Measurements from ENCODE around the gene RAB31. TPM values are rescaled to one million over a fixed set of nuclear protein-coding genes. Genes with fewer than 3 reads are reported as not detected.

RAB31 gene
- total RNA-seq, 1 experiment from 2014 or later = 9.5 TPM

- Mint-ChIP-seq H3K27me3 (ENCODE audit: insufficient read depth, unreplicated experiment) (no peaks in the 10 kb centered on the region), H3K4me3 (ENCODE audit: unreplicated experiment) (no peak overlapping the region), H3K9me3 (ENCODE audit: unreplicated experiment) (peaks cover 12% of the 10 kb centered on the region), H3K4me1 (ENCODE audit: low read depth, unreplicated experiment) (peaks cover 7% of the 10 kb centered on the region), H3K36me3 (ENCODE audit: insufficient read depth, unreplicated experiment) (no peaks in the 10 kb centered on the region), H3K27ac (ENCODE audit: unreplicated experiment) (no peak overlapping the region)
- H3K36me3 ChIP-seq (ENCODE audit: control insufficient read depth, insufficient read depth, low read length) = no peaks in the 10 kb centered on the region
- ChIA-PET CTCF (no interaction called here), POLR2A (no interaction called here)
- no TSS peak for BruUV-seq (replicated peaks)
- H3K27me3 ChIP-seq (replicated peaks; ENCODE audit: control insufficient read depth, insufficient read depth, low read length) = no peaks in the 10 kb centered on the region
- intact Hi-C loops (cut with micrococcal nuclease; ENCODE audit: unreplicated experiment) = no loop called here
- no peak for DNase-seq
- TF ChIP-seq CTCF (IDR thresholded peaks at IDR 0.05; ENCODE audit: insufficient read depth in 1 of 2, low read depth in 1 of 2, low read length in 1 of 2, severe bottlenecking in 1 of 2, unreplicated experiment in 1 of 2) = no peak
- no peaks in the 10 kb centered on the region for H3K9me3 ChIP-seq
- H3K4me3 ChIP-seq (ENCODE audit: low read depth, low read length) = no peak overlapping the region
- H3K4me1 ChIP-seq = peaks cover 14% of the 10 kb centered on the region
These were observed 55.9 kb downstream of the RAB31 start for GRCh38 chr18:9764011-9764481.

GRCh38 chr18:9765501-9765900 is 57.4 kb downstream of the RAB31 start:
- no peak for TF ChIP-seq CTCF (IDR thresholded peaks at IDR 0.05; ENCODE audit: insufficient read depth in 1 of 2, low read depth in 1 of 2, low read length in 1 of 2, severe bottlenecking in 1 of 2, unreplicated experiment in 1 of 2)
- Histone ChIP-seq H3K4me1 (peaks cover 14% of the 10 kb centered on the region), H3K36me3 (ENCODE audit: control insufficient read depth, insufficient read depth, low read length) (no peaks in the 10 kb centered on the region), H3K27me3 (replicated peaks; ENCODE audit: control insufficient read depth, insufficient read depth, low read length) (no peaks in the 10 kb centered on the region), H3K4me3 (ENCODE audit: low read depth, low read length) (no peak overlapping the region), H3K9me3 (no peaks in the 10 kb centered on the region)
- H3K9me3 Mint-ChIP-seq (ENCODE audit: unreplicated experiment) = peaks cover 12% of the 10 kb centered on the region
- CTCF ChIA-PET = no interaction called here
- peak overlapping the region; percentile 78 for H3K27ac Mint-ChIP-seq (ENCODE audit: unreplicated experiment)
- POLR2A ChIA-PET = no interaction called here
- peak; percentile 44 to 62 for DNase-seq
- intact Hi-C loops (cut with micrococcal nuclease; ENCODE audit: unreplicated experiment) = no loop called here
- H3K4me3 Mint-ChIP-seq (ENCODE audit: unreplicated experiment) = peak overlapping the region; percentile 22
- no peaks in the 10 kb centered on the region for H3K36me3 Mint-ChIP-seq (ENCODE audit: insufficient read depth, unreplicated experiment)
- no TSS peak for BruUV-seq (replicated peaks)
- no peaks in the 10 kb centered on the region for H3K27me3 Mint-ChIP-seq (ENCODE audit: insufficient read depth, unreplicated experiment)
- peaks cover 7% of the 10 kb centered on the region for H3K4me1 Mint-ChIP-seq (ENCODE audit: low read depth, unreplicated experiment)

GRCh38 chr18:9766076-9766481 is 58.0 kb downstream of the RAB31 start:
- no peak for TF ChIP-seq CTCF (IDR thresholded peaks at IDR 0.05; ENCODE audit: insufficient read depth in 1 of 2, low read depth in 1 of 2, low read length in 1 of 2, severe bottlenecking in 1 of 2, unreplicated experiment in 1 of 2)
- Mint-ChIP-seq H3K36me3 (ENCODE audit: insufficient read depth, unreplicated experiment) (no peaks in the 10 kb centered on the region), H3K27ac (ENCODE audit: unreplicated experiment) (peak overlapping the region; percentile 78), H3K4me1 (ENCODE audit: low read depth, unreplicated experiment) (peaks cover 7% of the 10 kb centered on the region), H3K27me3 (ENCODE audit: insufficient read depth, unreplicated experiment) (no peaks in the 10 kb centered on the region), H3K9me3 (ENCODE audit: unreplicated experiment) (peaks cover 12% of the 10 kb centered on the region), H3K4me3 (ENCODE audit: unreplicated experiment) (no peak overlapping the region)
- CTCF ChIA-PET = no interaction called here
- H3K9me3 ChIP-seq = no peaks in the 10 kb centered on the region
- intact Hi-C loops (cut with micrococcal nuclease; ENCODE audit: unreplicated experiment) = no loop called here
- no peaks in the 10 kb centered on the region for H3K27me3 ChIP-seq (replicated peaks; ENCODE audit: control insufficient read depth, insufficient read depth, low read length)
- H3K4me3 ChIP-seq (ENCODE audit: low read depth, low read length) = no peak overlapping the region
- POLR2A ChIA-PET = no interaction called here
- DNase-seq = no peak
- H3K4me1 ChIP-seq = peaks cover 14% of the 10 kb centered on the region
- no TSS peak for BruUV-seq (replicated peaks)
- H3K36me3 ChIP-seq (ENCODE audit: control insufficient read depth, insufficient read depth, low read length) = no peaks in the 10 kb centered on the region
